ENCODE data around the gene ZP1.

Gene ZP1

DNA sequence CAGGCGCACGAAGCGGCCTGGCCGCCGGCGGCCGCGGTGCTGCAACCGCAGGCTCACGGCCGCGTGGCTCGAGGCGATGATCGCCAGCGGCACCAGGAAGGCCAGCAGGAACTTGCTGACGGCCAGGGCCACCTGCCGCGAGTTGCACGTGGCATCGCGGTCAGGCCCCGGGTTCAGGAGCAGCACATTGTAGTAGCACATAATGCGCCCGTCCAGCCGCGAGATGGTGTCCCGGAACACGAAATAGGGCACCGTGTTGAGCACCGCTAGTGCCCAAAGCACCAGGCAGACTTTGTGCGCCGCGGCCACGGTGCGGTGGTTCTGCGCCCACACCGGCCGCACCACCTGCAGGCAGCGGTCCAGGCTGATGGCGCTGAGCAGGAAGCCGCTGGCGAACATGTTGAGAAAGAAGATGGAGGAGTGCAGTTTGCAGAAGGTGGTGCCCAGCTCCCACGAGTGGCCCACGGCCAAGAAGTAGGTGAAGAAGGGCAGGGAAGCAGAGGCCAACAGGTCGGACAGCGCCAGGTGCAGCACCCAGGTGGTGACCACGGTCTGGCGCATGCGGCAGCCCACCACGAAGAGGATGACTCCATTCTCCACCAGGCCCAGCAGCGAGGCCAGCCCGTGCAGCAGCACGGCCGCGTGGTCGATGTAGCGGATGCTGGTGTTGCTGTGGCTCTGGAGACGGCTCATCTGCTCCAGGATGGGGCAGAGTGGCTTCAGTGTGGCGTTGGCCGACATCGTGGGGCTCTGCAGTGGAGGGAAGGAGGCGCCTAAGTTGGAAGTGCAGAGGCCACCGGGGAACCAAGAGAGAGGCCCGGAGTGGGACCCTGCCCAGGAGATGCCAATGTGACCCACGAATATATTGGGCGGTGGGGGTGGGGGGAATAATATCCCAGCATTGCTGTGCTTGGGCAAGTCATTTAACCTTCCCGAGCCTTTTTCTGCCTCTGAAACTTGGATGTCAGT lies 14.1 kb upstream of the ZP1 start:
- TF ChIP-seq, protein P1, sequence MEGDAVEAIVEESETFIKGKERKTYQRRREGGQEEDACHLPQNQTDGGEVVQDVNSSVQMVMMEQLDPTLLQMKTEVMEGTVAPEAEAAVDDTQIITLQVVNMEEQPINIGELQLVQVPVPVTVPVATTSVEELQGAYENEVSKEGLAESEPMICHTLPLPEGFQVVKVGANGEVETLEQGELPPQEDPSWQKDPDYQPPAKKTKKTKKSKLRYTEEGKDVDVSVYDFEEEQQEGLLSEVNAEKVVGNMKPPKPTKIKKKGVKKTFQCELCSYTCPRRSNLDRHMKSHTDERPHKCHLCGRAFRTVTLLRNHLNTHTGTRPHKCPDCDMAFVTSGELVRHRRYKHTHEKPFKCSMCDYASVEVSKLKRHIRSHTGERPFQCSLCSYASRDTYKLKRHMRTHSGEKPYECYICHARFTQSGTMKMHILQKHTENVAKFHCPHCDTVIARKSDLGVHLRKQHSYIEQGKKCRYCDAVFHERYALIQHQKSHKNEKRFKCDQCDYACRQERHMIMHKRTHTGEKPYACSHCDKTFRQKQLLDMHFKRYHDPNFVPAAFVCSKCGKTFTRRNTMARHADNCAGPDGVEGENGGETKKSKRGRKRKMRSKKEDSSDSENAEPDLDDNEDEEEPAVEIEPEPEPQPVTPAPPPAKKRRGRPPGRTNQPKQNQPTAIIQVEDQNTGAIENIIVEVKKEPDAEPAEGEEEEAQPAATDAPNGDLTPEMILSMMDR (IDR thresholded peaks at IDR 0.05), result no peak

GRCh38 chr11:60854140-60854846 lies 13.0 kb upstream of the ZP1 start:
- H3K27ac ChIP-seq, result no peak overlapping the region
- TF ChIP-seq, protein P1 (IDR thresholded peaks at IDR 0.05), result no peak

More for the DNA sequence above, 14.1 kb upstream of the ZP1 start:
- no peak overlapping the region for H3K27ac ChIP-seq

GRCh38 chr11:60854847-60855725 lies 12.3 kb upstream of the ZP1 start:
- no peak for TF ChIP-seq ZFX (IDR thresholded peaks at IDR 0.05; ENCODE audit: borderline replicate concordance)
- TF ChIP-seq, protein P1 (IDR thresholded peaks at IDR 0.05), result no peak
- no peak overlapping the region for H3K27ac ChIP-seq

DNA sequence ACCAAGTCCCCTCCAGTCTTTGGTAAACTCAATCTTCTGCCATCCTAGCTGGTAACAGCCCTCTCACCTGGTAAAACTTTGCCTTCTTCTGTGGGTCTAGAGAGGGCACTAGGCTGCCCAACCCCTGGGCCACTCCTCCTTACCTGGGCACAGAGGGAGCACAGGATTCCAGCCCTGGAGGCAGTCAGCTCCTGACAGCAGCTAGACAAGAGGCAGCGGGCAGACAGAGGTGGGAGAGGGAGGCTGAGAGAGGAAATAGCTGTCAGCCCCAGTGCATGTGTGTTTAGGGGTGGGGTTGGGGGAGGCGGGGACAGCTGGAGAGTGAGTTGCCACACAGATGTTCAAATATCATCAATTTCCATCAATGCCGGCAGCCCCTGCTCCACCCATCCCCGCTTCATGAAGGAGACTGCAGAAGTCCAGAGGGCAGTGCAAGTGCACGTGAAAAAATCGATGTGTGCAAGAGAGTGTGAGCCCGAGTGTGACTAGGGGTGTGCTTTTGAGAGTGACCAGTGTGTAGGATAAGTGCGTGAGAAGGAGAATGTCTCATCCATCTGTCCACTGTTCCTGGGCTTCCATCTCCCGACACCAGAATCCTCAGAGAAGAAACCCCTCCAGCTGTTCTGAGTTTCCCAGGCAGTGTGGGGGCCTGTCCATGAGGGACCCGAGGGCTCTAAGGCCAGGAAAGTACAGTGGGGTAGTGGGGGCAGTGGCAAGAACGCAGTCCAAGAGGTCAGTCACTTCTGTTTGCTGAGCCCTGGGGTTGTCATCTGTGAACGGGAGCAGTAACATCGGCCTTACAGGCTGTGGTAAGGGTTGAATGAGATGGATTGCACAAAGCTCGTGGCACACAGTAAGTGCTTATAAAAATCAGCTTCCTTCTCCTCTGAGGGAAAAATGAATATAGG lies 11.4 kb upstream of the ZP1 start, which contains the start of gene PTGDR2:
Gene PTGDR2, minus strand, starts transcription at position 225 of the 908 bp plus-strand sequence. CDS start 2,228 bp downstream, outside the sequence.
- no peak within 1 kb of the TSS for H3K27ac ChIP-seq
- TF ChIP-seq, protein P1 (IDR thresholded peaks at IDR 0.05), result no peak
- TF ChIP-seq ZFX (IDR thresholded peaks at IDR 0.05; ENCODE audit: borderline replicate concordance), result no peak

- TF ChIP-seq, protein P1 (IDR thresholded peaks at IDR 0.05), result no peak
- TF ChIP-seq ZFX (IDR thresholded peaks at IDR 0.05; ENCODE audit: borderline replicate concordance), result no peak
- H3K27ac ChIP-seq, result no peak overlapping the region
These were observed 9.7 kb upstream of the ZP1 start for GRCh38 chr11:60857378-60858232.

Measured in 22Rv1 (cell line).